Neural progenitor cell (in vitro differentiated cells): ENCODE data around the gene SYT17.

Source experiments
- EZH2 ChIP-seq: fragments of 200-600 bp; sonication (generic); IDR thresholded peaks from 2 replicates; pipeline ENCODE4 v1.6.1; 2017; ENCODE audit warnings: antibody characterized with exemption, mild to moderate bottlenecking, moderate library complexity
- EZH2phosphoT487 ChIP-seq: fragments of 200-600 bp; sonication (generic); IDR thresholded peaks from 2 replicates; pipeline ENCODE4 v1.6.1; 2017; ENCODE audit warnings: antibody characterized with exemption
- TF ChIP-seq, protein P1 (sequence below): fragments of 200-600 bp; sonication (generic); IDR thresholded peaks from 2 replicates; pipeline ENCODE4 v1.5.1; 2017; ENCODE audit warnings: antibody characterized with exemption, mild to moderate bottlenecking

- TF ChIP-seq, protein P1, sequence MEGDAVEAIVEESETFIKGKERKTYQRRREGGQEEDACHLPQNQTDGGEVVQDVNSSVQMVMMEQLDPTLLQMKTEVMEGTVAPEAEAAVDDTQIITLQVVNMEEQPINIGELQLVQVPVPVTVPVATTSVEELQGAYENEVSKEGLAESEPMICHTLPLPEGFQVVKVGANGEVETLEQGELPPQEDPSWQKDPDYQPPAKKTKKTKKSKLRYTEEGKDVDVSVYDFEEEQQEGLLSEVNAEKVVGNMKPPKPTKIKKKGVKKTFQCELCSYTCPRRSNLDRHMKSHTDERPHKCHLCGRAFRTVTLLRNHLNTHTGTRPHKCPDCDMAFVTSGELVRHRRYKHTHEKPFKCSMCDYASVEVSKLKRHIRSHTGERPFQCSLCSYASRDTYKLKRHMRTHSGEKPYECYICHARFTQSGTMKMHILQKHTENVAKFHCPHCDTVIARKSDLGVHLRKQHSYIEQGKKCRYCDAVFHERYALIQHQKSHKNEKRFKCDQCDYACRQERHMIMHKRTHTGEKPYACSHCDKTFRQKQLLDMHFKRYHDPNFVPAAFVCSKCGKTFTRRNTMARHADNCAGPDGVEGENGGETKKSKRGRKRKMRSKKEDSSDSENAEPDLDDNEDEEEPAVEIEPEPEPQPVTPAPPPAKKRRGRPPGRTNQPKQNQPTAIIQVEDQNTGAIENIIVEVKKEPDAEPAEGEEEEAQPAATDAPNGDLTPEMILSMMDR, result no peak
- TF ChIP-seq EZH2, result no peak
- no peak for TF ChIP-seq EZH2phosphoT487
These were observed 86.6 kb downstream of the SYT17 start for GRCh38 chr16:19254611-19255010.
